ENCODE data around the gene MAPK4.

Gene MAPK4

DNA sequence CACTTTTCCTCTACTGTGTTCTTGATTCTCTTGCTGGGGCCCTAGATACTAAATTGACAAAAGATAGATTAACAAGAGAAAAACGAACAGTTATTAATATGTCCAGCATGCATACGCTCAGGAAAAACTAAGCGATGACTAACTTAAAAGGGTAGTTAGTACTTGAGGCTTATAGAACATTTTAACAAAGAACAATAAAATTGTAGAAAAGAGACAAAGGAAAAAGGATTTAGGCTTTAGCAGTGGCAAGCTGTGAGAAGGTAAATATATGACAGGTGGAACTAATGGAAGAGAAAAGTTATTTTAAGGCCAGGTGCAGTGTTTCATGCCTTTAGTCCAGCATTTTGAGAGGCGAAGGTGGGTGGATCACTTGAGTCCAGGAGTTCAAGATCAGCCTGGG lies 184.4 kb downstream of the MAPK4 start:
- Histone ChIP-seq H3F3A (ENCODE audit: low read depth) (no peaks in the 10 kb centered on the region), H3K4me3 (ENCODE audit: low read length, poor library complexity, severe bottlenecking) (no peak overlapping the region), H3K4me1 (ENCODE audit: insufficient read depth, low read length, poor library complexity, severe bottlenecking) (no peaks in the 10 kb centered on the region), H4K20me1 (ENCODE audit: insufficient read depth, low read length, poor library complexity, severe bottlenecking) (no peaks in the 10 kb centered on the region), H3K4me2 (ENCODE audit: low read depth, low read length, poor library complexity, severe bottlenecking) (no peak overlapping the region), H2AFZ (ENCODE audit: low read length) (no peak overlapping the region), H3K27me3 (ENCODE audit: insufficient read depth, low read length, poor library complexity, severe bottlenecking) (no peaks in the 10 kb centered on the region), H3K79me2 (ENCODE audit: insufficient read depth, low read length) (no peaks in the 10 kb centered on the region), H3K9ac (ENCODE audit: low read depth, low read length, poor library complexity, severe bottlenecking) (no peak overlapping the region), H3K9me3 (ENCODE audit: insufficient read depth, low read depth, low read length) (no peaks in the 10 kb centered on the region), H3K36me3 (ENCODE audit: insufficient read depth, low read length) (no peaks in the 10 kb centered on the region), H3K9me2 (replicated peaks; ENCODE audit: low read depth, low read length) (no peaks in the 10 kb centered on the region)
- TF ChIP-seq EZH2phosphoT487 (IDR thresholded peaks at IDR 0.05; ENCODE audit: borderline replicate concordance): no peak
- TF ChIP-seq, protein P1, sequence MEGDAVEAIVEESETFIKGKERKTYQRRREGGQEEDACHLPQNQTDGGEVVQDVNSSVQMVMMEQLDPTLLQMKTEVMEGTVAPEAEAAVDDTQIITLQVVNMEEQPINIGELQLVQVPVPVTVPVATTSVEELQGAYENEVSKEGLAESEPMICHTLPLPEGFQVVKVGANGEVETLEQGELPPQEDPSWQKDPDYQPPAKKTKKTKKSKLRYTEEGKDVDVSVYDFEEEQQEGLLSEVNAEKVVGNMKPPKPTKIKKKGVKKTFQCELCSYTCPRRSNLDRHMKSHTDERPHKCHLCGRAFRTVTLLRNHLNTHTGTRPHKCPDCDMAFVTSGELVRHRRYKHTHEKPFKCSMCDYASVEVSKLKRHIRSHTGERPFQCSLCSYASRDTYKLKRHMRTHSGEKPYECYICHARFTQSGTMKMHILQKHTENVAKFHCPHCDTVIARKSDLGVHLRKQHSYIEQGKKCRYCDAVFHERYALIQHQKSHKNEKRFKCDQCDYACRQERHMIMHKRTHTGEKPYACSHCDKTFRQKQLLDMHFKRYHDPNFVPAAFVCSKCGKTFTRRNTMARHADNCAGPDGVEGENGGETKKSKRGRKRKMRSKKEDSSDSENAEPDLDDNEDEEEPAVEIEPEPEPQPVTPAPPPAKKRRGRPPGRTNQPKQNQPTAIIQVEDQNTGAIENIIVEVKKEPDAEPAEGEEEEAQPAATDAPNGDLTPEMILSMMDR (conservative IDR thresholded peaks at IDR 0.05; ENCODE audit: low read length): no peak

DNA sequence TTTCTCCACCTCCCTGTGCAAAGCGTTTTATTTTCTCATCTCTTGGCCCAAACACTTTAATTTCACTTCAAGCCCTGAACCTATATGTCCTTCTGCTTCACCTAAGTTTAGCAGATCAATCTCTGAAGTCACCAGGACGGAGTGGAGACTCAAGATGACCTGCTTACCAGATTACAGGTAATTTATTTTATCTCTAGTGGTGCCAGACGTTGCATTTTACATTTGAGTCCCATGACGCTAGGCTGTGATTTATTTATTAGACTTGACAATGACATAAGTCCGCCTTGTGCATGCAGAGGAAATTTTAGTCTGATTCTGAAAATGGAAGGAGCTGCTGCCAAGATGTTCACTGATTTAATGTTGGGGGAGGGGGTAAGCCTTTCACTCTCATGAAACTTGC lies 186.1 kb downstream of the MAPK4 start:
- Histone ChIP-seq H3K4me2 (ENCODE audit: low read depth, low read length, poor library complexity, severe bottlenecking) (no peak overlapping the region), H3K9me2 (replicated peaks; ENCODE audit: low read depth, low read length) (no peaks in the 10 kb centered on the region), H3F3A (ENCODE audit: low read depth) (no peaks in the 10 kb centered on the region), H3K9me3 (ENCODE audit: insufficient read depth, low read depth, low read length) (no peaks in the 10 kb centered on the region), H3K36me3 (ENCODE audit: insufficient read depth, low read length) (no peaks in the 10 kb centered on the region), H3K4me1 (ENCODE audit: insufficient read depth, low read length, poor library complexity, severe bottlenecking) (no peaks in the 10 kb centered on the region), H2AFZ (ENCODE audit: low read length) (no peak overlapping the region), H4K20me1 (ENCODE audit: insufficient read depth, low read length, poor library complexity, severe bottlenecking) (no peaks in the 10 kb centered on the region), H3K4me3 (ENCODE audit: low read length, poor library complexity, severe bottlenecking) (no peak overlapping the region), H3K9ac (ENCODE audit: low read depth, low read length, poor library complexity, severe bottlenecking) (no peak overlapping the region), H3K27me3 (ENCODE audit: insufficient read depth, low read length, poor library complexity, severe bottlenecking) (no peaks in the 10 kb centered on the region), H3K79me2 (ENCODE audit: insufficient read depth, low read length) (no peaks in the 10 kb centered on the region)
- no peak for TF ChIP-seq EZH2phosphoT487 (IDR thresholded peaks at IDR 0.05; ENCODE audit: borderline replicate concordance)
- TF ChIP-seq, protein P1 (conservative IDR thresholded peaks at IDR 0.05; ENCODE audit: low read length): no peak

GRCh38 chr18:50747849-50748242 lies 188.0 kb downstream of the MAPK4 start:
- Histone ChIP-seq H3F3A (ENCODE audit: low read depth) (no peaks in the 10 kb centered on the region), H2AFZ (ENCODE audit: low read length) (no peak overlapping the region), H3K4me2 (ENCODE audit: low read depth, low read length, poor library complexity, severe bottlenecking) (no peak overlapping the region), H3K79me2 (ENCODE audit: insufficient read depth, low read length) (no peaks in the 10 kb centered on the region), H4K20me1 (ENCODE audit: insufficient read depth, low read length, poor library complexity, severe bottlenecking) (no peaks in the 10 kb centered on the region), H3K9me2 (replicated peaks; ENCODE audit: low read depth, low read length) (no peaks in the 10 kb centered on the region), H3K4me3 (ENCODE audit: low read length, poor library complexity, severe bottlenecking) (no peak overlapping the region), H3K9ac (ENCODE audit: low read depth, low read length, poor library complexity, severe bottlenecking) (no peak overlapping the region), H3K36me3 (ENCODE audit: insufficient read depth, low read length) (no peaks in the 10 kb centered on the region), H3K27me3 (ENCODE audit: insufficient read depth, low read length, poor library complexity, severe bottlenecking) (no peaks in the 10 kb centered on the region), H3K9me3 (ENCODE audit: insufficient read depth, low read depth, low read length) (no peaks in the 10 kb centered on the region), H3K4me1 (ENCODE audit: insufficient read depth, low read length, poor library complexity, severe bottlenecking) (no peaks in the 10 kb centered on the region)
- no peak for TF ChIP-seq EZH2phosphoT487 (IDR thresholded peaks at IDR 0.05; ENCODE audit: borderline replicate concordance)
- TF ChIP-seq, protein P1 (conservative IDR thresholded peaks at IDR 0.05; ENCODE audit: low read length): no peak
